Head of caudate nucleus (tissue), 42 donors: ENCODE data around the gene TMEM131.
"Not testable (repeated sequence)": the region's sequence is repeated elsewhere in the genome, so short reads cannot be mapped to it uniquely, and the experiment has no call there.

Source experiments
- DNase-seq, 42 donors: peaks; one replicate each; pipeline versions ENCODE4 v3.0.0 to v3.0.0-alpha.2; 2020 to 2021; ENCODE audit warnings: mixed read lengths in 7 of 42
- intact Hi-C: fragments of 100-400 bp; cut with DNase I; formaldehyde crosslinking; loops from one replicate; pipeline ENCODE4 v1.15.0; 2022

Gene TMEM131

GRCh38 chr2:97967216-97967592 is 28.5 kb downstream of the TMEM131 start:
- intact Hi-C loops, result no loop called here

GRCh38 chr2:97966545-97967215 is 29.1 kb downstream of the TMEM131 start:
- no peak for DNase-seq
- intact Hi-C loops, result no loop called here

More at GRCh38 chr2:97967216-97967592, 28.5 kb downstream of the TMEM131 start:
- DNase-seq, result no peak

- intact Hi-C loops, result no loop called here
- DNase-seq, result no peak
These were observed 30.6 kb downstream of the TMEM131 start for GRCh38 chr2:97965116-97965515.

GRCh38 chr2:97963880-97964279 is 31.9 kb downstream of the TMEM131 start:
- DNase-seq, result no peak
- intact Hi-C loops, result no loop called here

GRCh38 chr2:97963079-97963406 is 32.7 kb downstream of the TMEM131 start:
- intact Hi-C loops, result no loop called here
- DNase-seq, result no peak

GRCh38 chr2:97961534-97961933 is 34.2 kb downstream of the TMEM131 start:
- no peak for DNase-seq
- intact Hi-C loops, result no loop called here

GRCh38 chr2:97958184-97958583 is 37.6 kb downstream of the TMEM131 start:
- intact Hi-C loops, result no loop called here
- DNase-seq, result no peak

GRCh38 chr2:97957432-97958183 is 38.1 kb downstream of the TMEM131 start:
- DNase-seq, result no peak
- intact Hi-C loops, result no loop called here

- intact Hi-C loops, DNase-seq: not testable (repeated sequence)
These were observed 39.0 kb downstream of the TMEM131 start for GRCh38 chr2:97956753-97957152.

- no peak for DNase-seq
- intact Hi-C loops, result no loop called here
These were observed 41.9 kb downstream of the TMEM131 start for GRCh38 chr2:97953853-97954252.

- DNase-seq, result no peak
These were observed 43.4 kb downstream of the TMEM131 start for GRCh38 chr2:97952357-97952756.

GRCh38 chr2:97951155-97951680 is 44.5 kb downstream of the TMEM131 start:
- intact Hi-C loops, result no loop called here
- DNase-seq, result no peak

More at GRCh38 chr2:97952357-97952756, 43.4 kb downstream of the TMEM131 start:
- intact Hi-C loops, result no loop called here

GRCh38 chr2:97950329-97951154 is 45.2 kb downstream of the TMEM131 start:
- intact Hi-C loops, result no loop called here
- DNase-seq, result no peak

- DNase-seq, result no peak
- intact Hi-C loops, result no loop called here
These were observed 46.8 kb downstream of the TMEM131 start for GRCh38 chr2:97948926-97949325.

- intact Hi-C loops, result no loop called here
- no peak for DNase-seq
These were observed 50.0 kb downstream of the TMEM131 start for GRCh38 chr2:97945791-97946190.

GRCh38 chr2:97936881-97937280 is 58.9 kb downstream of the TMEM131 start:
- DNase-seq, result no peak
- intact Hi-C loops, result no loop called here

GRCh38 chr2:97936199-97936598 is 59.5 kb downstream of the TMEM131 start:
- intact Hi-C loops, result no loop called here
- no peak for DNase-seq

GRCh38 chr2:97935719-97936161 is 60.0 kb downstream of the TMEM131 start:
- intact Hi-C loops, result no loop called here
- DNase-seq, result peak in 10 of 42 donors; percentile 4 to 50 (median 26)

- intact Hi-C loops, result no loop called here
- no peak for DNase-seq
These were observed 62.6 kb downstream of the TMEM131 start for GRCh38 chr2:97932975-97933662.
